Measurements from ENCODE around the gene ZNF460. TPM values are rescaled to one million over a fixed set of nuclear protein-coding genes. Genes with fewer than 3 reads are reported as not detected.
"Not testable (repeated sequence)": the region's sequence is repeated elsewhere in the genome, so short reads cannot be mapped to it uniquely, and the experiment has no call there.

ZNF460 gene
- total RNA-seq, 1 donor from 2014 or later, result 76.1 TPM

GRCh38 chr19:57276430-57276829 is 3.9 kb upstream of the ZNF460 start:
- no peak for DNase-seq (ENCODE audit: extremely low spot score in 2 of 2)
- Histone ChIP-seq H3K27me3 (no peaks in the 10 kb centered on the region), H3K27ac (no peak overlapping the region), H3K4me3 (no peak overlapping the region), H3K4me1 (peaks cover 12% of the 10 kb centered on the region), H3K36me3 (no peaks in the 10 kb centered on the region), H3K9me3 (no peaks in the 10 kb centered on the region)
- intact Hi-C loops (cut with DNase I), result no loop called here
- TF ChIP-seq CTCF (IDR thresholded peaks at IDR 0.05) (no peak), POLR2A (IDR thresholded peaks at IDR 0.05) (no peak), POLR2AphosphoS5 (IDR thresholded peaks at IDR 0.05; ENCODE audit: insufficient read depth in 1 of 2, low read depth in 1 of 2) (no peak)

GRCh38 chr19:57278481-57278880 is 1.8 kb upstream of the ZNF460 start:
- DNase-seq (ENCODE audit: extremely low spot score in 2 of 2); intact Hi-C loops (cut with DNase I); H3K27me3 ChIP-seq; H3K4me3 ChIP-seq; H3K9me3 ChIP-seq; H3K27ac ChIP-seq; H3K36me3 ChIP-seq: not testable (repeated sequence)
- H3K4me1 ChIP-seq, result peaks cover 32% of the 10 kb centered on the region

- TF ChIP-seq CTCF (IDR thresholded peaks at IDR 0.05) (no peak), POLR2AphosphoS5 (IDR thresholded peaks at IDR 0.05; ENCODE audit: insufficient read depth in 1 of 2, low read depth in 1 of 2) (peak in 1 of 2 donors; percentile 84), POLR2A (IDR thresholded peaks at IDR 0.05) (peak in 1 of 2 donors; percentile 21)
- intact Hi-C loops (cut with DNase I), result no loop called here
- H3K27me3 ChIP-seq, result no peaks in the 10 kb centered on the region
Measured at GRCh38 chr19:57279418-57280164, 694 bp upstream of the ZNF460 start.

GRCh38 chr19:57280962-57281400 is 696 bp downstream of the ZNF460 start:
- TF ChIP-seq POLR2A (IDR thresholded peaks at IDR 0.05) (no peak), CTCF (IDR thresholded peaks at IDR 0.05) (no peak), POLR2AphosphoS5 (IDR thresholded peaks at IDR 0.05; ENCODE audit: insufficient read depth in 1 of 2, low read depth in 1 of 2) (no peak)
- Histone ChIP-seq H3K4me1 (peaks cover 40% of the 10 kb centered on the region), H3K4me3 (peak overlapping the region; percentile 88 to 98), H3K9me3 (no peaks in the 10 kb centered on the region), H3K36me3 (peaks cover 5 to 23% of the 10 kb centered on the region in 2 donors), H3K27me3 (no peaks in the 10 kb centered on the region), H3K27ac (peak overlapping the region; percentile 89)
- no peak for DNase-seq (ENCODE audit: extremely low spot score in 2 of 2)
- intact Hi-C loops (cut with DNase I), result no loop called here

More at GRCh38 chr19:57279418-57280164, 694 bp upstream of the ZNF460 start:
- H3K27ac ChIP-seq, result peak overlapping the region; percentile 89
- peaks cover 40% of the 10 kb centered on the region for H3K4me1 ChIP-seq
- H3K4me3 ChIP-seq, result peak overlapping the region; percentile 88 to 98
- no peaks in the 10 kb centered on the region for H3K9me3 ChIP-seq
- peak in 1 of 2 donors; percentile 95 for DNase-seq (ENCODE audit: extremely low spot score in 2 of 2)
- peaks cover 0 to 10% of the 10 kb centered on the region in 2 donors for H3K36me3 ChIP-seq

GRCh38 chr19:57282011-57282643 is 1.8 kb downstream of the ZNF460 start:
- intact Hi-C loops (cut with DNase I), result no loop called here

More at GRCh38 chr19:57282011-57282643, 1.8 kb downstream of the ZNF460 start:
- no peaks in the 10 kb centered on the region for H3K27me3 ChIP-seq
- H3K4me1 ChIP-seq, result peaks cover 40% of the 10 kb centered on the region
- H3K27ac ChIP-seq, result no peak overlapping the region
- H3K36me3 ChIP-seq, result peaks cover 5 to 35% of the 10 kb centered on the region in 2 donors
- H3K9me3 ChIP-seq, result no peaks in the 10 kb centered on the region
- peak overlapping the region; percentile 0 to 88 for H3K4me3 ChIP-seq
- TF ChIP-seq POLR2AphosphoS5 (IDR thresholded peaks at IDR 0.05; ENCODE audit: insufficient read depth in 1 of 2, low read depth in 1 of 2), result peak in 1 of 2 donors; percentile 37
- no peak for TF ChIP-seq POLR2A (IDR thresholded peaks at IDR 0.05)
- DNase-seq (ENCODE audit: extremely low spot score in 2 of 2), result no peak
